ENCODE data around the gene BCORL1.

The BCORL1 gene

GRCh38 chrX:130015181-130015580 lies 32.7 kb downstream of the BCORL1 start:
- no peak for DNase-seq

DNA sequence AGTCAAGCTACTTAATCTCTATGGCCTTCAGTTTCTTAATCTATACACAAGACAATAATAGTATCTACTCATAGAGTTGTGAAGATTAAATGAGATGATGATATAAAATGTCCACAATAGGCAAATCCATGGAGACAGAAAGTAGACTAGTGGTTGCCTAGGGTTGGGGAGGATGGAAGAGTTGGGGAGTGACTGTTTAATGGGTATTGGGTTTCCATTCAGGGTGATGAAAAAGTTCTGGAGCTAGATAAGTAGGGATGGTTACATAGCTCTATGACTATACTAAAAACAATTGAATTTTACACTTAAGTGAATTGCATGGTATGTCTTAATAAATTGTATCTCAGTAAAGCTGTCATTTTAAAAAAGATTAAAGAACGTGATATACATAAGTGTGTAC lies 35.7 kb downstream of the BCORL1 start:
- no peak for DNase-seq

DNA sequence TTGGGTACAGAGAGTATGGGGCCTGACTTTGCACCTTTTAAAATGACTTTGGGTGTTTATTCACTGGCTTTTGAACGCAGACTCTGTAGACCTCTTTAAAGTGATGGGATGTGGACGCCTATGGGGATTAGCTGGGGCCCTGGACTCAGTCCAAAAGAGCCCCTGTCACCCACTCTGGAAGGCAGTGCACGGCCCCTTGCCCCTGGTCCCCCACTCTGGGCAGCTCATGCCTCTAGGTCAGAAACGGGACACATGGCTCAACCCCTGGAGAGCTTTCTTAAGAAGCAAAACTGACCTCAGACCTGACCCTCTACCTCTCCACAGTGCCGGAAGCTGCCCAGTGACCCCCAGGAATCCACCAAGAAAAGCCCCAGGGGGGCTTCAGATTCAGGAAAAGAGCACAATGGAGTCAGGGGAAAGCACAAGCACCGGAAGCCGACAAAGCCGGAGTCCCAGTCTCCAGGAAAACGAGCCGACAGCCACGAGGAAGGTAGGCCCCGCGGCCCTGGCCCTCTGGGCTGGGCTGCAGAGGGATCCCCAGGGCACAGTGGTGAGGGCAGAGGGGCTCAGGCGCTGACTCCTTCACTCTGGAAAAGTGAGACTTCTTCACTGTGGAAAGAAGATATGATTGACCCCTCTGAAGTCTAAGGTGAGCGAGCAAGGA lies 38.4 kb downstream of the BCORL1 start:
- no peak for DNase-seq

- no peak for DNase-seq
Observed at GRCh38 chrX:130024127-130024526, 41.7 kb downstream of the BCORL1 start.

DNA sequence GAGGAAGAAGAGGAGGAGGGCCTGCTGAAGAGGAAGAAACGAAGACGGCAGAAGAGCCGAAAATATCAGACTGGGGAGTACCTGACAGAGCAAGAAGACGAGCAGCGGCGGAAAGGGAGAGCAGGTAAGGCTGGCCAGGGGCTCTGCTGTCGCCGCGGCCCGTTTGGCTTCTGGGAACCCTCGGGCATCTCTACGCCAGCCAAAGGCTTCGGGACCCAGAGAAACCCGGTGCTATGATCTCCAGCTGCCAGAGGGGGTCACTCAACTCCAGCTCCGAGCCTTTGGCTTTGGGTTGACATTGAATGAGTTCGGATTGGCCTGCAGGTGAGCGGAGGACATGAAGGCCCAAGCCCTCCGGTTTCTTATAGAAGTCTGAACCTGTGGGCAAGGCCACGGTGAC lies 42.8 kb downstream of the BCORL1 start:
- DNase-seq: no peak

GRCh38 chrX:130027569-130027968 lies 45.1 kb downstream of the BCORL1 start:
- DNase-seq: no peak

DNA sequence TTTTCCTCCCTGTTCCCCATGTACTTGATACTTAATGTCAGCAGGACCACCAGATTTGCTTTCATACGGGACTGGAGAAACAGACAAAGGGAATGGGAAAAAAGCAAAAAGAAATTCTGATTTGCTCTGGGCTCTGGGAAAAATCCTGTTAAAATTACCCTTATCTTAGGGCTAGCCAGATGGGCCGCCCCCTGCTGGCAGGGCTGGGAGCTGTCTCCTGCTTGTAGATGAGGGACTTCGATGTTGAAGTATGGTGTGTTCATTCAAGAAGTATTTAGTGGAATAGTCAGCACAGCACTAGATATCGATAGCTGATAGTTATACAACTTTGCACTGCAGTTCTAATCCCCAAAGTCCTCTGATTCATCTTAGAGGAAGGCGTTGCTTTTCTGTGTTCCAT lies 45.8 kb downstream of the BCORL1 start:
- DNase-seq: no peak

DNA sequence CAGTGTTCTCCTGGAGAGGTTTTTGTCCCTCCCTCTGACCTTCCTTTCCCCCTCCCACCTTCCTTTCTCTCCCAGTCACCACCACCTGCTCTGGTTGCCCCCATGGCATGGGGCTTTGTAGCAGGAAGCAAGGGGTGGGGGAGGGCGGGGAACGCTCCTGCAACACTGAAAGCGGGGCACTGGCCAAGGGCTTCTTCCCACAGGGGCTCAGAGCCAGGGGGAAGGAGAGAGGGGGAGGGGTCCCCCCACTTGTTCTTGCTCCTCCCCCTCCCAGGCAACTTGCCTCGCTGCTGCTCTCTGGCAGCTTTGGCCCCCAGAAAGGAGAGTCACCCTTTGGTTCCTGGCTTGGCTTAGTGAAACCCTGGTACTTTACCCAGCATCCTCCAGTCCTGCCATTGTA lies 48.4 kb downstream of the BCORL1 start:
- no peak for DNase-seq

DNA sequence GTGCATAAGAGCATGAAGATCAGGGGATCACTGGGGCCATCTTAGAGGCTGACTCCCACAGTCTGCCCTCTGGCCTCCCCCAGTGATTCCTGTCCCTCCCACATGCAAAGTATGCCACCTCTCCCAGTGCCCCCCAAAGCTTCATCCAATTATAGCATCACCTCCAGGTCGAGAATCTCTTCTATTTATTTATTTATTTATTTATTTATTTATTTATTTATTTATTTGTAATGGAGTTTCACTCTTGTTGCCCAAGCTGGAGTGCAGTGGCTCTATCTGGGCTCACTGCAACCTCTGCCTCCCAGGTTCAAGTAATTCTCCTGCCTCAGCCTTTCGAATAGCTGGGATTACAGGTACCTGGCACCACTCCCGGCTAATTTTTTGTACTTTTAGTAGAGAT lies 50.1 kb downstream of the BCORL1 start:
- no peak for DNase-seq

- DNase-seq: no peak
Observed at GRCh38 chrX:130034178-130034577, 51.7 kb downstream of the BCORL1 start.

DNA sequence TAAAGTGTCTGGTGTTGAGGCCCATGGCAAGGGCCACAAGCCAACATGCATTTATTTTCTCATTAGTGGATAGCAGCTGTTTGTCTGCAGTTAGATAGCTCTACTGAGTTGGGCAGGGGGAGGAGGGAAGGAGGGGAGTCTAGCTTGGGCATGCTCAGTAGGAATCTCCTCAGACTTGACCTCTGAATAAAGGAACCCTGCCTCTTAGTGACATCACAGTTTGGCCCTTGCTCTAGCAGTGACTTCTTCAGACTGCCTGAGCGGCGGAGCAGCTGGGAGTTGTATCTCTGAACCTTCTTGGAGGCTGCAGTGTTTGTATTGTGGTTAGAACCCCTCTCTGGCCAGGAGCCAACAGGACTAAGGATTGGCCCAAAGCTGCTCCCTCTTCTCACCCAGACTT lies 57.4 kb downstream of the BCORL1 start:
- no peak for DNase-seq

- DNase-seq: no peak
Observed at GRCh38 chrX:130047416-130047815, 65.0 kb downstream of the BCORL1 start.

- no peak for DNase-seq
Observed at GRCh38 chrX:130048686-130049222, 66.3 kb downstream of the BCORL1 start.

- no peak for DNase-seq
Observed at GRCh38 chrX:130049821-130050220, 67.4 kb downstream of the BCORL1 start.

GRCh38 chrX:130051176-130051845 lies 68.9 kb downstream of the BCORL1 start:
- DNase-seq: no peak

- no peak for DNase-seq
Observed at GRCh38 chrX:130053236-130053635, 70.8 kb downstream of the BCORL1 start.

GRCh38 chrX:130055103-130055502 lies 72.7 kb downstream of the BCORL1 start:
- DNase-seq: no peak

DNA sequence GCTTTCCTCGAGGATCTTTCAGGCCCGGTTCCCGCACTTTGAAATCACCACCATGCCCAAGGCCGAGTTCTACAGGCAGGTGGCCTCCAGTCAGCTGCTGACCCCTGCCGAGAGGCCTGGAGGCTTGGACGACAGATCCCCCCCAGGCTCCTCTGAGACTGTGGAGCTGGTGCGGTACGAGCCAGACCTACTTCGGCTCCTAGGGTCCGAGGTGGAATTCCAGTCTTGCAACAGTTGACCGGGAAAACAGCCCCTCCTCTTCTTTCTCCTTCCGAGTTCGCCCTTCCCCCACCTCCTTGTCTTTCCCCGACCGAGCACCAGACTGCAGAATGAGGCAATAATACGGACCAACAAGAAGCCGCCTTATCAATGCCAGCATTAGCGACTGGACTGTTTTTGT lies 73.5 kb downstream of the BCORL1 start:
- DNase-seq: no peak

DNA sequence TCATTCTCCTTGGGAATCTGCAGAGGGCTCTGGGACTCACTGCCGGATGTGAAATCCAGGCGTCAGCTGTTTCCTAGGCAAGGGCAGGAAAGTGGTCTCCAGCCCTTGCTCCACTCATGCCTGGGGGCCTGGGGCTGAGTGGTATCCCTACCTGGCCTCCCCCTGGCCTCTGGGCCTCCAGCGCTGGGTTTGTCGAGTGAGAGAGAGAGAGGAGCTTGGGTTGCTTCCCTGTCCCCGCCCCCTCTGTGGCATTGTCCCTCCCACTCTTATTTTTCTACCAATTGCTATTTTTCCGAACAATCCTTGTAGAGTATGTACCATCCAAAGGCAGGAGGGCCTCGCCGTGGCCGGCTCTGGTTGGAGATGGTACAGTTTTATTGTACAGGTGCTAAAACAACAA lies 74.8 kb downstream of the BCORL1 start:
- no peak for DNase-seq

DNA sequence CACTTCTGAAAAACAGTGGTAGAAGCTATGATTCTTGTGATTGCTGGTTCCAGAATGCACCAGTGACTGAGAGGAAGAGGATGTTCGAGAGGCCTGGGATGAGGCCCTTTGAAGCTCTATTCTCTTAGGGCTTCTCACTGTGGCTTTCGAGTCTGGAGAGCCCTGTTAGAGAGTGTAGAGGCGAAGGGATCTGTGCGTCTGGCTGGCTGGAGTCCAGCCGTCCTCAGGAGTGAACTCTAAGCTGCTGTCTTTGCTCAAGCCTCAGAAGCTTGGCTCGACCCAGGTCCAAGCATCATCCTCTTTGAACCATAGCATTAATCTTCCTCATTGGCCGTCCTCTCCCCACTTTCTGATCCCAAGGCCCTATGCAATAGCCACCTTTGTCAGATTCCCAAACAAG lies 76.2 kb downstream of the BCORL1 start:
- DNase-seq: no peak

DNA sequence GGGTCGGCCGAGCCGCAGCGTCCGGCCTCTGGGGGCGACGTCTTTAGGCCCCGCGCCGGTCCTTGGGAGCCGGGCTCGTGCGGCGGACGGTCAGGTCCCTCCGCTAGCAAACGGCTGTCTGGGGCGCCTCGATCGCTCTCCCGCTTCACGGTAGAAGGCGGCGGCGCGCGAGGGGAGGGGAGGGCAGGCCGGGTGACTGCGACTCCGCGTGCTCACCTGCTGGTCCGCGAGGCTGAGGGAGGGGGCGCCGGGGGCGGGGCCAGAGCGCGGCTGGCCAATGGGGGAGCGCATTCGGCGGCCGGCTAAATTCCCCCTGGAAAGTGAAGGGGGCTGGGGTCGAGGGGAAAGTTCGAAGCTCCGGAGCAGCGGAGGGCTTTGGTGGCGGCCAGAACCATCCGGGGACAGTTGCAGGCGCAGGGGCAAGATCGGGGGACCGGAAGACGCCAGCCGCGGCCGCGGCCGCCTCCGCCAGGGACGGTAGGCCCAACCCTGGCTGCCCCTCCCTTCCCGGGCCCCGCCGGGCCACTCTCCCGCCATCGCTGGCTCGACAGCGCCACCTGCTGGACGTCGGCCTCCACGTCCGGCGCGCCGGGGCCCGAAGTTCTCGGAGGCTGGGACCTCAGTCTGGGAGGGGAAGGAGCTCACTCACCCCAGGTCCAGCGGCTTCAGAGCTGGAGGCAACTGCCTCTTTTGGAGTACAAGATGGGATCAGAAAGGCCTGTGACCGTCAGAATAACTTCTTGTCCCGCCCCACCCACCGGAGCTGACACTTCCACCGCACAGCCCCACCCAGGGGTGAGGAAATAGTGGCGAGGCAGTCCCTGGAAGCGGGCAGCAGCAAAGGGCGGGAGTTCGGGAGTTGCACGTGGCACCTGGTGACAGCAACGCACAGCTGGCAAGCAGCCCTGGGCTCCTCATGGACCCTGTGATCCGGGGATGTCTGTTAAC lies 78.0 kb downstream of the BCORL1 start:
- peak; percentile 58 to 79 for DNase-seq

- no peak for DNase-seq
Observed at GRCh38 chrX:130066975-130067615, 84.7 kb downstream of the BCORL1 start.
